Skeletal muscle satellite cell (primary cell): ENCODE data around the gene KCNN4. TPM values are rescaled to one million over a fixed set of nuclear protein-coding genes. Genes with fewer than 3 reads are reported as not detected.
"Not testable (repeated sequence)": the region's sequence is repeated elsewhere in the genome, so short reads cannot be mapped to it uniquely, and the experiment has no call there.

Experiments used
- H3K27me3 ChIP-seq: 2 replicates; pipeline ENCODE4 v1.7.0; 2013; ENCODE audit warnings: low read length; ENCODE audit not compliant: control insufficient read depth, insufficient read depth
- H3K36me3 ChIP-seq: 2 replicates; pipeline ENCODE4 v1.7.0; 2013; ENCODE audit warnings: mild to moderate bottlenecking, control low read depth, low read length; ENCODE audit not compliant: insufficient read depth
- H3K4me1 ChIP-seq: 2 replicates; pipeline ENCODE4 v1.7.0; 2013; ENCODE audit warnings: low read length; ENCODE audit not compliant: control insufficient read depth, insufficient read depth
- H3K4me2 ChIP-seq: 2 replicates; pipeline ENCODE4 v1.7.0; 2013; ENCODE audit warnings: mild to moderate bottlenecking, low read length
- H3K4me3 ChIP-seq: 2 replicates; pipeline ENCODE4 v1.7.0; 2013; ENCODE audit warnings: low read length
- H3K9ac ChIP-seq: 2 replicates; pipeline ENCODE4 v1.7.0; 2013; ENCODE audit warnings: mild to moderate bottlenecking, low read depth, low read length, moderate library complexity
- H3K9me3 ChIP-seq: replicated peaks from 2 replicates; pipeline ENCODE4 v1.7.0; 2013; ENCODE audit warnings: mild to moderate bottlenecking, control low read depth, low read length
- total RNA-seq: library from RNA; depleted of rRNA; stranded (reverse); fragments of >200 nt; gene quantifications from 2 replicates; pipeline ENCODE4 v1.2.3, GENCODE V29; 2012; rRNA removed

Gene KCNN4
- total RNA-seq = 1.7 and 2.0 TPM in 2 replicates

- Histone ChIP-seq H3K27me3 (no peaks in the 10 kb centered on the region), H3K4me2 (peak within 1 kb of the TSS; percentile 43), H3K36me3 (no peaks in the 10 kb centered on the region), H3K4me1 (peaks cover 35% of the 10 kb centered on the region), H3K9ac (no peak within 1 kb of the TSS), H3K9me3 (no peaks in the 10 kb centered on the region), H3K4me3 (peak within 1 kb of the TSS; percentile 19)
Measured at GRCh38 chr19:43780706-43781525, at the start of gene KCNN4. TSS of gene KCNN4 (minus strand) at chr19:43780973. CDS start at chr19:43780861, 112 bp downstream.

- peak within 1 kb of the TSS; percentile 75 for H3K9ac ChIP-seq
- H3K36me3 ChIP-seq = peaks cover 30% of the 10 kb centered on the region
- H3K4me1 ChIP-seq = peaks cover 10% of the 10 kb centered on the region
- no peaks in the 10 kb centered on the region for H3K9me3 ChIP-seq
- H3K4me3 ChIP-seq = peak within 1 kb of the TSS; percentile 80
- H3K27me3 ChIP-seq = no peaks in the 10 kb centered on the region
- H3K4me2 ChIP-seq = peak within 1 kb of the TSS; percentile 98
Measured at GRCh38 chr19:43826787-43827754, 46.3 kb upstream of the KCNN4 start, which contains the start of gene ZNF283. TSS of gene ZNF283 (plus strand) at chr19:43827321. CDS start at chr19:43833505, 6,184 bp downstream.

DNA sequence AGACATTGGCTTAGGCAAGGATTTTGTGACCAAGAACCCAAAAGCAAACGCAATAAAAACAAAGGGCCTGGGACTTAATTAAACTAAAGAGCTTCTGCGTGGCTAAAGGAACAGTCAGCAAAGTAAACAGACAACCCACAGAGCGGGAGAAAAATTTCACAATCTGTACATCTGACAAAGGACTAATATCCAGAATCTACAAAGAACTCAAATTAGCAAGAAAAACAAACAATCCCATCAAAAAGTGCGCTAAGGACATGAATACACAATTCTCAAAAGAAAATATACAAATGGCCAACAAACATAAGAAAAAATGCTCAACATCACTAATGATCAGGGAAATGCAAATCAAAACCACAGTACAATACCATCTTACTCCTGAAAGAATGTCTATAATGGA, 43.8 kb upstream of the KCNN4 start:
- not testable (repeated sequence) for H3K4me3 ChIP-seq, H3K9ac ChIP-seq, H3K4me2 ChIP-seq, H3K9me3 ChIP-seq, H3K27me3 ChIP-seq
- H3K36me3 ChIP-seq = peaks cover 12% of the 10 kb centered on the region
- peaks cover 22% of the 10 kb centered on the region for H3K4me1 ChIP-seq

DNA sequence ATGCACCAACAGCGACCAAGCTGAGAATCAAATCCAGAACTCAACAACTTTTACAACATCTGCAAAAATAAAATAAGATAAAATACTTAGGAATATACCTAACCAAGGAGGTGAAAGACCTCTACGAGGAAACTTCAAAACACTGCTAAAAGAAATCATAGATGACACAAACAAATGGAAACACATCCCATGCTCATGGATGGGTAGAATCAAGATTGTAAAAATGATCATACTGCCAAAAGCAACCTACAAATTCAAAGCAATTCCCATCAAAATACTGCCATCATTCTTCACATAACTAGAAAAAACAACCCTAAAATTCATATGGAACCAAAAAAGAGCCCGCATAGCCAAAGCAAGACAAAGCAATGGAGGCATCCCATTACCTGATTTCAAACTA, 43.1 kb upstream of the KCNN4 start:
- H3K4me1 ChIP-seq = peaks cover 22% of the 10 kb centered on the region
- H3K9me3 ChIP-seq, H3K9ac ChIP-seq, H3K36me3 ChIP-seq, H3K27me3 ChIP-seq, H3K4me3 ChIP-seq, H3K4me2 ChIP-seq: not testable (repeated sequence)

DNA sequence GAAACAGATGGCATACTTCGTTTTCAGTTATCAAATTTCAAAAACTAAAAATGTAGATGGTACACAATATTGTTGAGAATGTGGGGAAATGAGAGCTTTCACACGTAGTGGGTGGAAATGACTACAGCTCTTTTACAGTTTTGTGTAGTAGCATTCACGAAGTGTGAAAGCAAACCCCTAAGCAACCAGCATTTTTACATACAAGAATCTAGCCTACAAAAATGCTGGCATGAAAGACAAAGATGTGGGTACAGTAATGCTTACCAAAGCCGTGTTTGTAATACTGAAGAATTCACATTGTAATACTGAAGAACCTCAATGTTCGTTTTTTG, 40.1 kb upstream of the KCNN4 start:
- peak overlapping the region; percentile 71 for H3K4me3 ChIP-seq

DNA sequence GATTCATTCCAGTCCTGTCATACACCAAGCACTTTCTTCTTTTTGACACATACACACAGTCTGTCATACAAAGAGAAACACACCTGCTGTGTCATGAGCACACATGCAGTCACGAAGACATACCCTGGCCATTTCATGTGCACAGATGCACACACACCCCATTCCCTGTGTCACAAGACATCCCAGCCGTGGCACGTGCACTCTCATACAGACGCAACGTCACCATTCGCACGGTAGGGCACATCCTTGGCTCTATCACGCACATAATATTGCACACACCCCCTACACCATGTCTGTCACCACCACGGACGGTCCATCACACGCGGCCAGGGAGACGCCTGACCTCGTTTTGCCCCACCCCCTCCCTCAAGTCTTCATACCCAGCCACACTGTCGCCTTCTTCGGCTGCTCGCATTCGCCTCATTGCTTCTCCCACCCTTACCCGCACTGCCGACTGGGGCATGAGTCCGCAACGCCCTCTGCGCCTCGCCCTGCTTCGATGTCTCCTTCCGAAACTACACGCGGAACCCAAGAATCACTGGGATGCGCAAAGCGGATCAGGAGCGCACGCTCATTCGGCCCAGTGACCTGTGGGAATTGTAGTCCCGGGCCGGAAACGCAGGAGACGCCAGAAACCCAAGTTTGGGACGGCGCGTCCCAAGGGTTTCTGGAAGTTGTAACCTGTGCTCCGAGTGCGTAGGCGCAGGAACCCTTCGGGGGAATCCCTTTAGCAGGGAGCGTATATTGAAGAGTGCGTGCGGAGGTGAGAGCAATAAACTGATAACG, 39.5 kb upstream of the KCNN4 start:
- H3K9ac ChIP-seq = no peak overlapping the region
- H3K36me3 ChIP-seq = no peaks in the 10 kb centered on the region
- peaks cover 10% of the 10 kb centered on the region for H3K27me3 ChIP-seq
- peak overlapping the region; percentile 71 for H3K4me3 ChIP-seq
- no peaks in the 10 kb centered on the region for H3K9me3 ChIP-seq
- H3K4me1 ChIP-seq = peaks cover 12% of the 10 kb centered on the region
- peak overlapping the region; percentile 88 for H3K4me2 ChIP-seq

More for the DNA sequence above, 40.1 kb upstream of the KCNN4 start:
- Histone ChIP-seq H3K4me2 (peak overlapping the region; percentile 88), H3K27me3 (peaks cover 10% of the 10 kb centered on the region), H3K9me3 (no peaks in the 10 kb centered on the region), H3K4me1 (peaks cover 12% of the 10 kb centered on the region), H3K36me3 (no peaks in the 10 kb centered on the region), H3K9ac (no peak overlapping the region)

DNA sequence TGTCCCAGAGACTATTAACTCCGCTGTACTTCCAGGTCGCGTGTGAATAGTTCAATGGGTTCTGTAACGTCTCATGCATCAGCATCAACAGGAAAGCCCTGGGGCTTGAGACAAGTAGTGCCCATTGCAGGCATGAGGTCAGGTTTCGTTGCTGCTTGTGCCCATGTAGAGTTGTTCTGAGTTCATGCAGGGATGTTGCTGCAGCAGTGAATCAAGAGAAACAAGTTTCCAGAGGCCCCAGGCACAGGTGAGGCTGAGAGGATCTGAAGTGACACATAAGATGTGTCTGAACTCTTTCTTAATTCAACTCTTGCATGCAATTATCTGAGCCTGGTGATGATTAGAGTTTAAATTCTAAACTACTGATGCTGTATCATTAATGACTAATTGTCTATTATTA, 37.7 kb upstream of the KCNN4 start:
- H3K4me3 ChIP-seq = no peak overlapping the region
- peaks cover 10% of the 10 kb centered on the region for H3K27me3 ChIP-seq
- no peak overlapping the region for H3K9ac ChIP-seq

GRCh38 chr19:43817454-43817853, 36.7 kb upstream of the KCNN4 start:
- H3K36me3 ChIP-seq, H3K9me3 ChIP-seq, H3K4me2 ChIP-seq, H3K4me3 ChIP-seq, H3K9ac ChIP-seq: not testable (repeated sequence)
- H3K27me3 ChIP-seq = peaks cover 13% of the 10 kb centered on the region
- H3K4me1 ChIP-seq = peaks cover 12% of the 10 kb centered on the region

More for the DNA sequence above, 37.7 kb upstream of the KCNN4 start:
- Histone ChIP-seq H3K9me3 (no peaks in the 10 kb centered on the region), H3K4me2 (no peak overlapping the region), H3K4me1 (peaks cover 12% of the 10 kb centered on the region), H3K36me3 (no peaks in the 10 kb centered on the region)

- Histone ChIP-seq H3K27me3 (peaks cover 6% of the 10 kb centered on the region), H3K4me3 (no peak overlapping the region), H3K4me1 (peaks cover under 1% of the 10 kb centered on the region)
Measured at GRCh38 chr19:43814663-43815352, 34.0 kb upstream of the KCNN4 start.

DNA sequence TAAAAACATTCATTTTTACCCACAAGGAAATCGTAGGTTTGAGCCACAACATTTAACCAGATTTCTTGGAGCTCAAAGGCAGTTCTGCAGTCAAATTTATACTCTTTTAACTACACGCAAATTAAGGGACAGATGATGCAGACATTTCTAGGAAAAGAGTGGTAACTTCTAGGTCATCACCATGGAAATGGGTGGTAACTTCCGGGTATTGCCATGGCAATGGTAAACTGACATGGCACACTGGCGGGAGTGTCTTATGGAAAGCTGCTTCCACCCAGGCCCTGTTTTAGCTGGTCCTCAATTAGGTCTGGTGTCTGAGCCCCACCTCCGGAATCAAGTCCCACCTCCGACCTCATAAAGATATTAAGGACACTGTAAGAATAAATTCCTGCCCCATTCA, 31.9 kb upstream of the KCNN4 start:
- H3K4me1 ChIP-seq = no peaks in the 10 kb centered on the region

More at GRCh38 chr19:43814663-43815352, 34.0 kb upstream of the KCNN4 start:
- Histone ChIP-seq H3K9ac (no peak overlapping the region), H3K4me2 (no peak overlapping the region), H3K9me3 (no peaks in the 10 kb centered on the region), H3K36me3 (no peaks in the 10 kb centered on the region)

More for the DNA sequence above, 31.9 kb upstream of the KCNN4 start:
- no peak overlapping the region for H3K9ac ChIP-seq
- H3K9me3 ChIP-seq = no peaks in the 10 kb centered on the region
- peaks cover 16% of the 10 kb centered on the region for H3K27me3 ChIP-seq
- H3K4me2 ChIP-seq = no peak overlapping the region
- no peaks in the 10 kb centered on the region for H3K36me3 ChIP-seq
- no peak overlapping the region for H3K4me3 ChIP-seq
